PC-9 (cell line): ENCODE data around the gene EPC2.

Experiments
- CTCF ChIP-seq: fragments of 200-600 bp; sonication (generic); conservative IDR thresholded peaks from 2 replicates; pipeline ENCODE4 v1.6.1; 2017; ENCODE audit warnings: mixed run types, antibody characterized with exemption, mild to moderate bottlenecking, moderate library complexity
- EZH2 ChIP-seq: fragments of 200-600 bp; sonication (generic); IDR thresholded peaks from 2 replicates; pipeline ENCODE4 v1.8.0; 2017; ENCODE audit warnings: antibody characterized with exemption, low read depth

GRCh38 chr2:148599109-148599991 is 45.2 kb upstream of the EPC2 start:
- TF ChIP-seq CTCF (no peak), EZH2 (no peak)
